Adipocyte (in vitro differentiated cells): ENCODE data around the gene CPA4.

Experiments
- DNase-seq: peaks from one replicate; pipeline ENCODE4 v3.0.0-alpha.2; 2015; ENCODE audit warnings: low read depth
- H3K27me3 ChIP-seq: replicated peaks from 2 replicates; pipeline ENCODE4 v1.7.0; 2013; ENCODE audit warnings: mild to moderate bottlenecking, low read length, moderate library complexity; ENCODE audit not compliant: control insufficient read depth, insufficient read depth
- H3K36me3 ChIP-seq: 2 replicates; pipeline ENCODE4 v1.7.0; 2013; ENCODE audit warnings: low read length, mild to moderate bottlenecking, moderate library complexity; ENCODE audit not compliant: control insufficient read depth, insufficient read depth, severe bottlenecking
- H3K4me1 ChIP-seq: 2 replicates; pipeline ENCODE4 v1.7.0; 2013; ENCODE audit warnings: mild to moderate bottlenecking, low read length, moderate library complexity; ENCODE audit not compliant: control insufficient read depth, insufficient read depth
- H3K4me3 ChIP-seq: 2 replicates; pipeline ENCODE4 v1.7.0; 2013; ENCODE audit warnings: mild to moderate bottlenecking, low read length, moderate library complexity
- H3K9ac ChIP-seq: 2 replicates; pipeline ENCODE4 v1.7.0; 2013; ENCODE audit warnings: mild to moderate bottlenecking, low read length, moderate library complexity
- H3K9me3 ChIP-seq: 2 replicates; pipeline ENCODE4 v1.7.0; 2013; ENCODE audit warnings: mild to moderate bottlenecking, low read length, moderate library complexity; ENCODE audit not compliant: control insufficient read depth

The CPA4 gene

DNA sequence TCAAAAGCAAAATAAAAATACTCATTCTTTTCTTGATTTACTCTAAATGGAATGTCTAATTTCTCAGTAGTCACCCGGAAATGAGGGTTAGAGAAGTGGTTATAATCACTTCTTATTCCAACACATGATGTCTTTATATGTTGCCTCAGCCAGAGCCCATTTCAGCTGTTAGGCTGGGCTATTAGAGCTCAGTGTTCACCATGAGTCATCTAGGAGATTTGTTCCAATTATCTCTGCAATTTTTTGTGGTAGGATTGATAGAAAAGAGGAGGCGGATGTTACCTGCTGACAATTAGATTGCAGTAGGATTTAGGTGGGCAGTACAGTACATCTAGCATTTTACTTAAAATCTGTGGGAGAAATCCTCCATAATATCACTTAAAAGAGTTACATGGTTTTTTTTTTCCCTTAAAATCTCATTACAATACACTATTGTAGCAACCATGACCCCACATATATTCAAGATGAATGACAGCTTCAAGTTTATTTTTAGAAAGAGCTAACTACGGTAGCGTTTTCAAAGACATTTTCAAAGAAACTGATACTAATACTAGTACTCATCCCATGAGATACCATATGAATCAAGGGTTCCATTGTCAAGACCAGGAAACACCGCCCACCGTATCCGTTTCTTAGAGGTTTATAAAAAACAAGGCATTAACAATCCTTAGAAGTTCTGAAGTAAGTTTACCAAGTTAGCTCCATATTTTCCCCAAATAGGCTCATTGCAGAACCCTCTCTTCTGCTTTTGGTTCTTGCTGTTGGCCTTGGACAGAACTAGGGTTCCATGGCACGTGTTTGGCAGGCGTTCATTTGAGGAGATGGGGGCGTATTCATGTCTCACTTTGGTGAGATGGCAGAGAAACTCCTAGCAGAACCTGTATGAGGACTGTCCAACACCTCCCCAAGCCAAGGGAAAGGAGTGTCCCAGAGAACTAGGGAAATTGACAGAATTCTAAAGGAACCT is 15.9 kb upstream of the CPA4 start:
- Histone ChIP-seq H3K9me3 (no peaks in the 10 kb centered on the region), H3K4me3 (no peak overlapping the region), H3K36me3 (no peaks in the 10 kb centered on the region), H3K9ac (no peak overlapping the region), H3K4me1 (peaks cover 91% of the 10 kb centered on the region), H3K27me3 (no peaks in the 10 kb centered on the region)
- peak; percentile 65 for DNase-seq

DNA sequence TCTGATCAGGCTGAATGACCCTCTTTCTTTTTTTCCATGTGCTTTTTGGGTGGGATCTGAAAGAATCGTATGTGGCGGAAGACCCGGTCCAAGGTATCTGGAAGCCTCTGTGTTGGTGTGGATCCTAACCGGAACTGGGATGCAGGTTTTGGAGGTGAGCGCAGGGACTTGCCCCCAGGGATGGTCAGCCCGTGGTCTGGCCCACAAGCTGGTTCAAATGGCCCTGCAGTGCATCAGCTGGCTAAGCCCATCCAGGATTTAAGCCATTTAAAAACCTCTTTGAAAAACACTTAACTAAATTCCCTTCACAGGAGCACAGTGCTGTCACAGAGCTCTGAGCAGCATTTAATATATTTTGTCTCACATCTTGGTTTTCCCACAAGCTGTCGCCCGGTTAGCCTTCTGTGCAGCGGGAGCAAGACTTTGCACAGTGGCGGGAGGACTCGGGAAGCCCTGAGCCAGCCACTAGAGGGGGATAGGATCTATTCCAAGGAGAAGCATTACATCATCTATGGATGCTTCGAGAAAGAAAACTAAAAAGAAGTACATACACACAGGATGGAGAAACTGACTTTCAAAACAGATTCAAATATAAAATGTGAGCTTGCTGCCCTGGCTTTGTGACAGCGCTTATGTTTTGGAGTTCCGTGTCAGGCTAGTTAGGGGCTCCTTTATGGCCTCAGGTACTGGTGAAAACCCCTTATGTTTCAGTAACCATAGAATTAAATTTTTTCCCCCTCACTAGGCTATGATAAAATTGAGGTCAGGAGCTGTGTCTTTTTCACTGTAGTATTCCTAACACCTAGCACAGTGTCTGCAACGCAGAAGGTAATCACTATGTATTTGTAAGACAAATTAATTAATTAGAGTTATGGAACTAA is 15.0 kb upstream of the CPA4 start:
- H3K27me3 ChIP-seq, result no peaks in the 10 kb centered on the region
- H3K4me3 ChIP-seq, result no peak overlapping the region
- H3K4me1 ChIP-seq, result peaks cover 83% of the 10 kb centered on the region
- no peaks in the 10 kb centered on the region for H3K36me3 ChIP-seq
- DNase-seq, result peak; percentile 67
- H3K9me3 ChIP-seq, result no peaks in the 10 kb centered on the region
- H3K9ac ChIP-seq, result peak overlapping the region; percentile 77

- Histone ChIP-seq H3K4me3 (no peak overlapping the region), H3K4me1 (peaks cover 78% of the 10 kb centered on the region), H3K9ac (peak overlapping the region; percentile 77), H3K27me3 (no peaks in the 10 kb centered on the region), H3K9me3 (no peaks in the 10 kb centered on the region), H3K36me3 (no peaks in the 10 kb centered on the region)
- peak; percentile 93 for DNase-seq
These were observed 14.1 kb upstream of the CPA4 start for GRCh38 chr7:130278860-130279259.

DNA sequence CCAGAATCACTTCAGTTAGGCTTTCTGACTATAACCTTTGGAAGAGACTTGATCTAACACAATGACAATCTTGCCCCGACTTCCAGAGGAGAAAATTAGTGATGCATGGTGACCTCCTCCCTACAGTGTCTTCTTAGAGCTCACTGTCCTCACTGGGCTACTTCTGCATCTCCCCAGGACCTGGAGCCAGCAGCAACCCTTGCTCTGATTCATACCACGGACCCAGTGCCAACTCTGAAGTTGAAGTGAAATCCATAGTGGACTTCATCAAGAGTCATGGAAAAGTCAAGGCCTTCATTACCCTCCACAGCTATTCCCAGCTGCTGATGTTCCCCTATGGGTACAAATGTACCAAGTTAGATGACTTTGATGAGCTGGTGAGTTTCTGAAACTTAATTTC is 13.7 kb upstream of the CPA4 start:
- Histone ChIP-seq H3K9ac (peak overlapping the region; percentile 60), H3K27me3 (no peaks in the 10 kb centered on the region), H3K9me3 (no peaks in the 10 kb centered on the region), H3K4me3 (no peak overlapping the region), H3K36me3 (no peaks in the 10 kb centered on the region), H3K4me1 (peaks cover 74% of the 10 kb centered on the region)
- DNase-seq, result no peak

DNA sequence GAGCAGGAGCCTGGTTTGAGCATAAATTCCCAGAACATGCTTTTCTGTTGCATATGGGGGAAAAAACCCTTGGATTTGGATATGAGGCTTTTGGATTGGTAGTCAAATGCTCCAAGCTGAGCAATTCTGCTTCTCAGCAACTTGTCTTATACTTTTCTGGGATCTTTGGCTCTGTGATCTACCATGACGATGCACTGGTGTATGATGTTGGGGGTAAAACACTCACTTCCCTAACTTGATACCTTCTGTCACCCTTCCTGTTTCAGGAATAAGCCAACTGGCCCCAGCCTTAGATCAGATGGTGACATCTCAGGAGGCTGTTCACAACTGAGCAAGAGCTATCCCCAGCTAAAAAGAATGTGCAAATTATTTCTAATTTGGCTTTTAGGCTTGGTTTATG is 13.1 kb upstream of the CPA4 start:
- peak overlapping the region; percentile 60 for H3K9ac ChIP-seq
- no peaks in the 10 kb centered on the region for H3K36me3 ChIP-seq
- no peaks in the 10 kb centered on the region for H3K9me3 ChIP-seq
- no peak for DNase-seq
- H3K4me1 ChIP-seq, result peaks cover 68% of the 10 kb centered on the region
- no peak overlapping the region for H3K4me3 ChIP-seq
- no peaks in the 10 kb centered on the region for H3K27me3 ChIP-seq

GRCh38 chr7:130281260-130281659 is 11.7 kb upstream of the CPA4 start:
- H3K4me1 ChIP-seq, result peaks cover 56% of the 10 kb centered on the region
- no peaks in the 10 kb centered on the region for H3K36me3 ChIP-seq
- no peaks in the 10 kb centered on the region for H3K27me3 ChIP-seq
- H3K9ac ChIP-seq, result peak overlapping the region; percentile 2
- DNase-seq, result peak; percentile 59
- no peak overlapping the region for H3K4me3 ChIP-seq
- no peaks in the 10 kb centered on the region for H3K9me3 ChIP-seq

DNA sequence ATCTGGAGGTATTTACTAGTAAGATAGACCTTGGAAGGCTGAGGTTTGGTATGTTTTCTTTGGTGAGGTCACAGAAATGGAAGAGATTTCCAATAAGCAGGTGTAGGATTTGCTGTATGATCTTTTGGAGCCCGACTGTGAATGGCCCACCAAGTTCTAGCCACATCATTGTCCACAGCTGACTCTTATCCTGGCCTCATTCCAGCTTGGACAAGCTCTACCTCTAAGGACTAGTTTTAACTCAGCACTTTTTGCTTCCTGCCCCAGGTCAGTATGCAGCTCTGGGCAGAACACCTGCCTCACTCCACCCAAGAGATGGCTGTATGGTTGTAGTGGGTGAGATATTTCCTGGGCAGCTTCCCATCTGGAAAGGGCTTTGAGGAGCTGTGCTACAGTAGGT is 6.1 kb upstream of the CPA4 start:
- H3K4me1 ChIP-seq, result peaks cover 1% of the 10 kb centered on the region
- H3K9ac ChIP-seq, result no peak overlapping the region
- no peaks in the 10 kb centered on the region for H3K36me3 ChIP-seq
- no peaks in the 10 kb centered on the region for H3K27me3 ChIP-seq
- no peaks in the 10 kb centered on the region for H3K9me3 ChIP-seq
- no peak overlapping the region for H3K4me3 ChIP-seq
- DNase-seq, result no peak

- no peaks in the 10 kb centered on the region for H3K36me3 ChIP-seq
- no peak overlapping the region for H3K4me3 ChIP-seq
- DNase-seq, result no peak
- H3K4me1 ChIP-seq, result peaks cover 10% of the 10 kb centered on the region
- no peaks in the 10 kb centered on the region for H3K9me3 ChIP-seq
- no peaks in the 10 kb centered on the region for H3K27me3 ChIP-seq
- H3K9ac ChIP-seq, result no peak overlapping the region
These were observed 4.8 kb upstream of the CPA4 start for GRCh38 chr7:130288168-130288567.

DNA sequence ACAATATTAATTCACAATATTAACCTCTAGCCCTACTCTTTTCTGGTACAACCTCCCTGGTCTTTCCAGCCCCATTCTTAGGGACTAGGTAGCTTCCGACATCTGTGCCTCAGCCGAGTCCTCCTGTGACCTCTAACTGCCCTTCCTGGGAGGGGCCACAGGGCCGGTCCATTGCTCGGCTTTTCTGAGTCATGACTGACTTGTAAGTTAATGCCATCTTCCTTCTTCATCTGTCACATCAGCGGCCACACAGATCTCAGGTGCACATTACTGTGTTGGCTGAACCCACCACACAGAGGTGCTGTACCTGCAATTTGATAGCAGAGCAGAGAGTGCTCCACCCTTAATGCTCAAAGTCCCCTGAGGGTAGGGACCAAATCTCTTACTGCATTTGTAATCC is 4.1 kb upstream of the CPA4 start:
- H3K4me3 ChIP-seq, result no peak overlapping the region
- no peaks in the 10 kb centered on the region for H3K27me3 ChIP-seq
- H3K4me1 ChIP-seq, result peaks cover 16% of the 10 kb centered on the region
- H3K9ac ChIP-seq, result no peak overlapping the region
- H3K36me3 ChIP-seq, result no peaks in the 10 kb centered on the region
- no peaks in the 10 kb centered on the region for H3K9me3 ChIP-seq
- DNase-seq, result no peak

GRCh38 chr7:130289478-130289877 is 3.5 kb upstream of the CPA4 start:
- no peak for DNase-seq
- Histone ChIP-seq H3K27me3 (no peaks in the 10 kb centered on the region), H3K9me3 (no peaks in the 10 kb centered on the region), H3K4me3 (no peak overlapping the region), H3K36me3 (no peaks in the 10 kb centered on the region), H3K4me1 (peaks cover 16% of the 10 kb centered on the region), H3K9ac (no peak overlapping the region)

DNA sequence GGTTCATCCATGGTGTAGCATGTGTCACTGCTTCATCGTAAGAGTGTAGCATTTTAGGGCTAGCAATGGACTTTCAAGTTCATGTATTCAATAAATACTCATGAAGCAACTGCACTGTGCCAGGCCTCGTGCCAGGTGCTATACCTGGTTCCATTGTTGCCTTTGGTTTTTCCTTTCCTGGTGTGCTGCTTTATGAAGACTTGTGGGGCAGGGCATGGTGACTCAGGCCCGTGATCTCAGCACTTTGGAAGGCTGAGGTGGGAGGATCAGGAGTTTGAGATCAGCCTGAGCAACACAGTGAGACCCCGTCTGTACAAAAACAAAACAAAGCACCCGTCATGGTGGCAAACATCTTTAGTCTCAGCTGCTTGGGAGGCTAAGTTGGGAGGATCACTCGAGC is 2.2 kb upstream of the CPA4 start:
- no peaks in the 10 kb centered on the region for H3K9me3 ChIP-seq
- no peaks in the 10 kb centered on the region for H3K36me3 ChIP-seq
- DNase-seq, result no peak
- no peak overlapping the region for H3K9ac ChIP-seq
- H3K27me3 ChIP-seq, result no peaks in the 10 kb centered on the region
- no peak overlapping the region for H3K4me3 ChIP-seq
- peaks cover 16% of the 10 kb centered on the region for H3K4me1 ChIP-seq
